K562 (cell line): ENCODE results near the gene CHRNE. TPM values are rescaled to one million over a fixed set of nuclear protein-coding genes. Genes with fewer than 3 reads are reported as not detected.

Source experiments
- ATAC-seq: fragments of 200-7000 bp; cut with Tn5 transposase; 3 replicates; pipeline ENCODE4 v1.9.1; 2020; ENCODE audit warnings: moderate library complexity
- BruUV-seq: library from RNA; stranded (reverse); fragments of 400-500 nt; replicated peaks from 2 replicates; lab custom pipeline; 2021; lab: Mats Ljungman, UMichigan
- CTCF ChIA-PET: fragments of 300-600 bp; formaldehyde crosslinking; extraction: SDS; loops from one replicate; lab custom pipeline; 2021; ENCODE audit warnings: low intra/inter-chr PET ratio; lab: Yijun Ruan, JAX
- POLR2A ChIA-PET: fragments of 300-600, 350-650 bp; sonication (Branson Sonifier 250); formaldehyde crosslinking; extraction: SDS; loops from one replicate; lab custom pipeline; 2021; ENCODE audit warnings: antibody characterized with exemption, inconsistent platforms; lab: Yijun Ruan, JAX
- DNase-seq, 4 experiments: peaks; one replicate each; pipeline versions ENCODE4 v3.0.0 to v3.0.0-alpha.2; 2011 to 2018; ENCODE audit warnings: low spot score in 3 of 4, mixed read lengths in 3 of 4; ENCODE audit errors: extremely low read depth in 1 of 4
- FAIRE-seq: peaks from 2 replicates; lab custom pipeline; 2011; peaks lifted over from hg19 to GRCh38; lab: Jason Lieb, UNC
- H2AFZ ChIP-seq: 2 replicates; pipeline ENCODE4 v1.6.0; 2011; ENCODE audit warnings: low read depth, low read length, control low read depth, inconsistent platforms
- H3K27ac ChIP-seq: fragments of 200-600 bp; 3 replicates; pipeline ENCODE4 v1.8.0; 2011; ENCODE audit warnings: low read depth, mild to moderate bottlenecking, control low read depth, inconsistent platforms, low read length, moderate library complexity, mixed read lengths; ENCODE audit errors: extremely low read depth
- H3K27me3 ChIP-seq, 2 experiments: fragments of 300-600 bp in 1 of 2; 2 replicates in 1 of 2; 3 replicates in 1 of 2; pipeline versions ENCODE4 v1.6.0 to v1.8.0; 2011; ENCODE audit warnings: inconsistent platforms in 2 of 2, low read length in 2 of 2, mild to moderate bottlenecking in 1 of 2, mixed read lengths in 1 of 2, moderate library complexity in 1 of 2; ENCODE audit not compliant: control insufficient read depth in 2 of 2, insufficient read depth in 2 of 2
- H3K36me3 ChIP-seq: fragments of 300-600 bp; 3 replicates; pipeline ENCODE4 v1.8.0; 2011; ENCODE audit warnings: mild to moderate bottlenecking, low read length, inconsistent platforms; ENCODE audit not compliant: control insufficient read depth, insufficient read depth
- H3K4me1 ChIP-seq, 2 experiments: fragments of 200-600 bp in 1 of 2; replicated peaks in 1 of 2; 2 replicates in 1 of 2; 3 replicates in 1 of 2; pipeline versions ENCODE4 v1.5.1 to v1.8.0; 2011; ENCODE audit warnings: inconsistent platforms in 2 of 2, low read length in 2 of 2, mild to moderate bottlenecking in 1 of 2, mixed read lengths in 1 of 2, moderate library complexity in 1 of 2; ENCODE audit not compliant: control insufficient read depth in 2 of 2, insufficient read depth in 2 of 2
- H3K4me2 ChIP-seq: 2 replicates; pipeline ENCODE4 v1.6.1; 2011; ENCODE audit warnings: low read length, control low read depth, inconsistent platforms, mixed read lengths; ENCODE audit not compliant: insufficient read depth
- H3K4me3 ChIP-seq: fragments of 200-600 bp; sonication (generic), shearing (Covaris generic); 2 replicates; pipeline ENCODE4 v1.5.1; 2016; ENCODE audit warnings: control low read depth, inconsistent platforms
- H3K79me2 ChIP-seq: fragments of 200-600 bp; 3 replicates; pipeline ENCODE4 v1.8.0; 2011; ENCODE audit warnings: low read length, inconsistent platforms; ENCODE audit not compliant: control insufficient read depth, insufficient read depth
- H3K9ac ChIP-seq, 2 experiments: 2 replicates each; pipeline versions ENCODE4 v1.6.0 to v1.6.1; 2011; ENCODE audit warnings: low read depth in 2 of 2, low read length in 2 of 2, control low read depth in 1 of 2, inconsistent platforms in 1 of 2, mild to moderate bottlenecking in 1 of 2, mixed read lengths in 1 of 2; ENCODE audit not compliant: insufficient read depth in 1 of 2
- H3K9me1 ChIP-seq: one replicate; pipeline ENCODE4 v1.6.0; 2011; ENCODE audit warnings: inconsistent platforms, mild to moderate bottlenecking, low read length, moderate library complexity; ENCODE audit not compliant: control insufficient read depth, insufficient read depth
- H3K9me3 ChIP-seq: replicated peaks from 2 replicates; pipeline ENCODE4 v1.5.1; 2011; ENCODE audit warnings: low read depth, low read length, inconsistent platforms; ENCODE audit not compliant: control insufficient read depth, insufficient read depth
- H4K20me1 ChIP-seq: replicated peaks from 2 replicates; pipeline ENCODE4 v1.6.1; 2011; ENCODE audit warnings: low read length, inconsistent platforms, mixed read lengths; ENCODE audit not compliant: control insufficient read depth, insufficient read depth
- CTBP1 ChIP-seq: fragments of 450-650 bp; IDR thresholded peaks from 2 replicates; pipeline ENCODE4 v1.6.1; 2016; ENCODE audit warnings: borderline replicate concordance
- FOXM1 ChIP-seq, 2 experiments: fragments of 450-650 bp in 1 of 2; sonication (generic) in 1 of 2; formaldehyde crosslinking in 1 of 2; IDR thresholded peaks; 2 replicates each; pipeline versions ENCODE4 v1.6.1 to v1.9.0; 2017 to 2022; ENCODE audit warnings: low read depth in 2 of 2, mild to moderate bottlenecking in 2 of 2, missing genetic modification reagents in 1 of 2, moderate library complexity in 1 of 2
- POLR2A ChIP-seq: fragments of 450-650 bp; conservative IDR thresholded peaks from 2 replicates; pipeline ENCODE4 v1.6.1; 2016
- POLR2B ChIP-seq: fragments of 450-650 bp; IDR thresholded peaks from 2 replicates; pipeline ENCODE4 v1.6.1; 2018; ENCODE audit warnings: low read depth; ENCODE audit not compliant: partially characterized antibody
- POLR2G ChIP-seq: fragments of 200-400 bp; formaldehyde crosslinking; IDR thresholded peaks from 2 replicates; pipeline ENCODE4 v1.6.1; 2017; ENCODE audit warnings: low read depth, mild to moderate bottlenecking, antibody characterized with exemption, low read length, moderate library complexity
- RFX7 ChIP-seq: fragments of 250-450 bp; sonication (Bioruptor Pico); IDR thresholded peaks from 2 replicates; pipeline ENCODE4 v1.5.1; 2021; ENCODE audit warnings: mild to moderate bottlenecking
- TAF1 ChIP-seq: IDR thresholded peaks from 2 replicates; pipeline ENCODE4 v1.6.1; 2011; ENCODE audit warnings: mild to moderate bottlenecking, low read length, moderate library complexity; ENCODE audit not compliant: insufficient read depth, control insufficient read depth, severe bottlenecking; ENCODE audit errors: extremely low read depth
- ZBED1 ChIP-seq: IDR thresholded peaks from 2 replicates; pipeline ENCODE4 v1.6.1; 2014
- ZBTB5 ChIP-seq: fragments of 450-650 bp; IDR thresholded peaks from 2 replicates; pipeline ENCODE4 v1.6.1; 2017; ENCODE audit warnings: antibody characterized with exemption
- ZBTB7A ChIP-seq: IDR thresholded peaks from 2 replicates; pipeline ENCODE4 v1.6.1; 2011; ENCODE audit warnings: low read depth, mild to moderate bottlenecking, low read length, moderate library complexity, borderline replicate concordance; ENCODE audit not compliant: control insufficient read depth
- ZNF12 ChIP-seq: sonication (generic); formaldehyde crosslinking; IDR thresholded peaks from 2 replicates; pipeline ENCODE4 v1.4.0; 2020; ENCODE audit warnings: mild to moderate bottlenecking, missing genetic modification reagents
- ZNF232 ChIP-seq: sonication (generic); formaldehyde crosslinking; IDR thresholded peaks from 2 replicates; pipeline ENCODE4 v1.8.0; 2022; ENCODE audit warnings: mild to moderate bottlenecking, missing genetic modification reagents
- ZNF282 ChIP-seq: sonication (generic); formaldehyde crosslinking; IDR thresholded peaks from 2 replicates; pipeline ENCODE4 v1.8.1; 2023; ENCODE audit warnings: missing genetic modification reagents
- ZNF507 ChIP-seq: conservative IDR thresholded peaks from 2 replicates; pipeline ENCODE4 v1.6.1; 2017; ENCODE audit warnings: missing genetic modification characterization, missing compliant biosample characterization
- WGBS: fragments of 100-300 bp; shearing (Covaris generic); methylation state at CpG from one replicate; pipeline ENCODE4 v1.1.6; 2016; ENCODE audit warnings: low coverage, mixed read lengths; ENCODE audit not compliant: insufficient coverage; ENCODE audit errors: missing lambda C conversion rate; 5-methylcytosine and 5-hydroxymethylcytosine counted together
- in situ Hi-C: fragments of 300-500 bp; cut with MboI; formaldehyde crosslinking; loops from 4 replicates; pipeline ENCODE4 v1.15.0; 2018; ENCODE audit warnings: inconsistent platforms, mixed read lengths
- intact Hi-C: fragments of 100-400 bp; cut with micrococcal nuclease; formaldehyde crosslinking; loops from 2 replicates; pipeline ENCODE4 v1.14.2; 2022
- polyA plus RNA-seq, 8 experiments: library from polyadenylated mRNA; depleted of rRNA in 4 of 8; stranded (reverse) in 5 of 8; unstranded in 3 of 8; fragments of >200 nt; fragmentation: Nextera tagmentation in 2 of 8; fragmentation: Illumina TruSeq in 1 of 8; extraction: Ambion mirVana in 2 of 8; extraction: Trizol in 1 of 8; gene quantifications; 2 replicates each; pipeline versions ENCODE4 v1.2.1 to v1.2.3, GENCODE V29; 2011 to 2014; ENCODE audit warnings: inconsistent platforms in 1 of 8, missing spikeins in 1 of 8
- total RNA-seq, 7 experiments: library from RNA; depleted of rRNA in 6 of 7; stranded (reverse); fragments of >200 nt in 6 of 7; fragmentation: Illumina TruSeq in 2 of 7; extraction: Trizol in 2 of 7; gene quantifications; 2 replicates each; pipeline versions ENCODE4 v1.2.1 to v1.2.3, GENCODE V29; 2011 to 2021; ENCODE audit warnings: low replicate concordance in 1 of 7
- TF ChIP-seq, protein P1 (sequence below): fragments of 250-450 bp; sonication (Bioruptor Pico); IDR thresholded peaks from 2 replicates; pipeline ENCODE4 v1.5.0; 2020; ENCODE audit warnings: mild to moderate bottlenecking, borderline replicate concordance
- TF ChIP-seq, protein P2 (sequence below): IDR thresholded peaks from 2 replicates; pipeline ENCODE4 v1.6.1; 2011; ENCODE audit warnings: borderline replicate concordance, low read depth, mild to moderate bottlenecking, moderate library complexity, low read length; ENCODE audit not compliant: insufficient read depth, poor library complexity, severe bottlenecking

CHRNE gene
- total and polyA plus RNA-seq, 9 of the 15 experiments (the other 6 are each of a cell fraction or from before 2014, with no cell fraction given) = not detected

DNA sequence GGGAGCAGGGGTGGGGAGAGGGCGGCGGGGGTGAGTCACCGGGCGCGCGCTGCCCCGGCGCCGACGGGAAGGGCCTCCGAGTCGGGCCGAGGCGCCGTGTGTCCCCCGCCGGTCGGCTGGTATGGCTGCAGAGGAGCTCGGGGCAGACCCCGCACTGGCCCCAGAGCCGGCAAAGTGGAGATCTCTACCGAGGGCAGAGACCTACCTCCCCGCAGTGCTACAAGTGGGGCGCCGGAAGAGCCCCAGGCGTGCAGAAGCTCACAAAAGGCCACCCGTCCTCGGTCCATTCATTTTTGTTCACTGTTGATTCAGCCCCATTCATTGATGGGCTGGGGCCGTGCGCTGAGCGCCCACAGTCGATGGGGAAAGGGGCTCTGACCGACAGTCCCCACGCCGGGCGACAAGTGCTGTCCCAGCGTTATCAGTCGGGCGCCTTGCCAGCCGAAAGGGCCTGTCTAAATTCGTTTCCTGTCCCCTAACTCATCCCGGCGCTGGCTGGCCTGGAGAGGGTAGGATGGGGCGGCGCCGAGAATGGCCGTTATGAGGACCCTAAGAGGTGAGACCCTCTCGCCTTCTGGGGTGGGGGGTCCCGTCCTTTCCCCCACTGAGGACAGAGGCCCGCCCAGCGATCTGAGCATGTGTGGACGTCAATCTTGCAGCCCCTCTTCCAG, 47.3 kb upstream of the CHRNE start:
- Histone ChIP-seq H3K79me2 (peaks cover 51% of the 10 kb centered on the region), H3K4me1 (peaks cover 25 to 52% of the 10 kb centered on the region in 2 experiments), H2AFZ (peak overlapping the region; percentile 51), H3K4me2 (peak overlapping the region; percentile 84), H3K36me3 (peaks cover 26% of the 10 kb centered on the region), H3K27ac (peak overlapping the region; percentile 98), H3K27me3 (no peaks in the 10 kb centered on the region), H3K4me3 (peak overlapping the region; percentile 97), H4K20me1 (peaks cover 19% of the 10 kb centered on the region), H3K9me1 (no peaks in the 10 kb centered on the region), H3K9ac (peak overlapping the region; percentile 89 to 96), H3K9me3 (no peaks in the 10 kb centered on the region)
- ChIA-PET POLR2A (interaction anchor here (0.6 to 4.7 kb wide), 6 partner anchors 10 to 45 kb away, joined by 3 to 38 read pairs (median 3); partner anchors contain the start of genes CAMTA2, RNF167, SLC25A11 and SPAG7), CTCF (no interaction called here)
- intact Hi-C loops (no loop called here), in situ Hi-C loops (no loop called here)
- ATAC-seq (peak; percentile 48), FAIRE-seq (peak; percentile 83), DNase-seq (peak; percentile 27 to 82 (median 68))
- BruUV-seq = TSS peak; percentile 88
- 0% methylated on average over 15 of the region's 52 CpGs for WGBS
- TF ChIP-seq, protein P1, sequence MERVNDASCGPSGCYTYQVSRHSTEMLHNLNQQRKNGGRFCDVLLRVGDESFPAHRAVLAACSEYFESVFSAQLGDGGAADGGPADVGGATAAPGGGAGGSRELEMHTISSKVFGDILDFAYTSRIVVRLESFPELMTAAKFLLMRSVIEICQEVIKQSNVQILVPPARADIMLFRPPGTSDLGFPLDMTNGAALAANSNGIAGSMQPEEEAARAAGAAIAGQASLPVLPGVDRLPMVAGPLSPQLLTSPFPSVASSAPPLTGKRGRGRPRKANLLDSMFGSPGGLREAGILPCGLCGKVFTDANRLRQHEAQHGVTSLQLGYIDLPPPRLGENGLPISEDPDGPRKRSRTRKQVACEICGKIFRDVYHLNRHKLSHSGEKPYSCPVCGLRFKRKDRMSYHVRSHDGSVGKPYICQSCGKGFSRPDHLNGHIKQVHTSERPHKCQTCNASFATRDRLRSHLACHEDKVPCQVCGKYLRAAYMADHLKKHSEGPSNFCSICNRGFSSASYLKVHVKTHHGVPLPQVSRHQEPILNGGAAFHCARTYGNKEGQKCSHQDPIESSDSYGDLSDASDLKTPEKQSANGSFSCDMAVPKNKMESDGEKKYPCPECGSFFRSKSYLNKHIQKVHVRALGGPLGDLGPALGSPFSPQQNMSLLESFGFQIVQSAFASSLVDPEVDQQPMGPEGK (CRISPR knock-in tag) = no peak
- TF ChIP-seq POLR2G (peak; percentile 83), TAF1 (peak; percentile 26), RFX7 (CRISPR knock-in tag) (no peak), POLR2A (peak; percentile 74), FOXM1 (IDR thresholded peaks at IDR 0.05; ENCODE audit: low read depth) (no peak), FOXM1 (CRISPR knock-in tag; IDR thresholded peaks at IDR 0.05; ENCODE audit: low read depth) (0 out of 2 replicates have a peak, but pooled peaks have one; percentile 38), ZBTB7A (peak; percentile 55; the same call in 1 of the 2 replicates), ZBTB5 (no peak), ZNF282 (CRISPR knock-in tag) (no peak), CTBP1 (0 out of 2 replicates have a peak, but pooled peaks have one; percentile 15), ZNF12 (CRISPR knock-in tag) (no peak), POLR2B (peak; percentile 36), ZNF232 (no peak), ZNF507 (no peak), ZBED1 (no peak)
- TF ChIP-seq, protein P2, sequence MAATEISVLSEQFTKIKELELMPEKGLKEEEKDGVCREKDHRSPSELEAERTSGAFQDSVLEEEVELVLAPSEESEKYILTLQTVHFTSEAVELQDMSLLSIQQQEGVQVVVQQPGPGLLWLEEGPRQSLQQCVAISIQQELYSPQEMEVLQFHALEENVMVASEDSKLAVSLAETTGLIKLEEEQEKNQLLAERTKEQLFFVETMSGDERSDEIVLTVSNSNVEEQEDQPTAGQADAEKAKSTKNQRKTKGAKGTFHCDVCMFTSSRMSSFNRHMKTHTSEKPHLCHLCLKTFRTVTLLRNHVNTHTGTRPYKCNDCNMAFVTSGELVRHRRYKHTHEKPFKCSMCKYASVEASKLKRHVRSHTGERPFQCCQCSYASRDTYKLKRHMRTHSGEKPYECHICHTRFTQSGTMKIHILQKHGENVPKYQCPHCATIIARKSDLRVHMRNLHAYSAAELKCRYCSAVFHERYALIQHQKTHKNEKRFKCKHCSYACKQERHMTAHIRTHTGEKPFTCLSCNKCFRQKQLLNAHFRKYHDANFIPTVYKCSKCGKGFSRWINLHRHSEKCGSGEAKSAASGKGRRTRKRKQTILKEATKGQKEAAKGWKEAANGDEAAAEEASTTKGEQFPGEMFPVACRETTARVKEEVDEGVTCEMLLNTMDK = no peak
